CD4-positive, alpha-beta memory T cell (primary cell): ENCODE data around the gene SHROOM3. TPM values are rescaled to one million over a fixed set of nuclear protein-coding genes. Genes with fewer than 3 reads are reported as not detected.
A peak's percentile ranks its signal among the peaks of the same experiment; 100 is the strongest.

Experiments used
- CTCF ChIA-PET: fragments of 350-600 bp; sonication (Branson Sonifier 250); formaldehyde crosslinking; loops from one replicate; lab custom pipeline; 2021; ENCODE audit warnings: inconsistent platforms; ENCODE audit not compliant: partially characterized antibody; lab: Charles Lee
- POLR2A ChIA-PET: fragments of 350-600 bp; sonication (Branson Sonifier 250); formaldehyde crosslinking; loops from one replicate; lab custom pipeline; 2021; ENCODE audit not compliant: partially characterized antibody; lab: Charles Lee
- DNase-seq, 5 donors: peaks; one replicate each; pipeline versions ENCODE4 v3.0.0 to v3.0.0-alpha.2; 2020 to 2022; ENCODE audit warnings: mixed read lengths in 1 of 5
- H3K27ac ChIP-seq: one replicate; pipeline ENCODE4 v1.7.0; 2013; ENCODE audit warnings: low read depth, low read length
- H3K27me3 ChIP-seq: 2 replicates; pipeline ENCODE4 v1.7.0; 2013; ENCODE audit warnings: mild to moderate bottlenecking, low read length, moderate library complexity; ENCODE audit not compliant: insufficient read depth
- H3K36me3 ChIP-seq: 2 replicates; pipeline ENCODE4 v1.7.0; 2013; ENCODE audit warnings: mild to moderate bottlenecking, low read length, moderate library complexity; ENCODE audit not compliant: insufficient read depth
- H3K4me1 ChIP-seq: 2 replicates; pipeline ENCODE4 v1.7.0; 2013; ENCODE audit warnings: mild to moderate bottlenecking, low read length, moderate library complexity; ENCODE audit not compliant: insufficient read depth
- H3K4me3 ChIP-seq, 2 donors: one replicate each; pipeline ENCODE4 v1.7.0; 2013; ENCODE audit warnings: low read length in 2 of 2, mild to moderate bottlenecking in 1 of 2
- H3K9me3 ChIP-seq, 2 donors: one replicate each; pipeline ENCODE4 v1.7.0; 2013; ENCODE audit warnings: low read length in 2 of 2, control low read depth in 1 of 2; ENCODE audit not compliant: control insufficient read depth in 1 of 2
- H3K27ac Mint-ChIP-seq, 7 donors: one replicate each; pipeline ENCODE4 v1.8.0; 2020 to 2021; ENCODE audit warnings: mixed read lengths in 7 of 7, mild to moderate bottlenecking in 6 of 7, inconsistent platforms in 3 of 7, moderate library complexity in 3 of 7
- H3K27me3 Mint-ChIP-seq, 2 donors: one replicate each; pipeline ENCODE4 v1.8.0; 2020 to 2021; ENCODE audit warnings: mixed read lengths in 2 of 2
- H3K36me3 Mint-ChIP-seq, 2 donors: one replicate each; pipeline ENCODE4 v1.8.0; 2020 to 2021; ENCODE audit warnings: mixed read lengths in 2 of 2, inconsistent platforms in 1 of 2, mild to moderate bottlenecking in 1 of 2
- H3K4me1 Mint-ChIP-seq, 4 donors: one replicate each; pipeline ENCODE4 v1.8.0; 2020 to 2021; ENCODE audit warnings: mixed read lengths in 4 of 4, mild to moderate bottlenecking in 1 of 4
- H3K4me3 Mint-ChIP-seq, 8 donors: one replicate each; pipeline ENCODE4 v1.8.0; 2020 to 2021; ENCODE audit warnings: mixed read lengths in 8 of 8, mild to moderate bottlenecking in 7 of 8, moderate library complexity in 6 of 8, inconsistent platforms in 3 of 8
- H3K9me3 Mint-ChIP-seq, 8 donors: one replicate each; pipeline ENCODE4 v1.8.0; 2020 to 2021; ENCODE audit warnings: mixed read lengths in 8 of 8, mild to moderate bottlenecking in 5 of 8, inconsistent platforms in 3 of 8, moderate library complexity in 1 of 8
- intact Hi-C: fragments of 100-400 bp; cut with micrococcal nuclease; formaldehyde crosslinking; loops from one replicate; pipeline ENCODE4 v1.15.1; 2023
- polyA plus RNA-seq, 2 donors: library from polyadenylated mRNA; unstranded; fragments of 300-500 nt; fragmentation: Illumina TruSeq; gene quantifications; one replicate each; pipeline ENCODE4 v1.2.3, GENCODE V29; 2021
- total RNA-seq, 2 experiments: library from RNA; stranded (reverse); gene quantifications; one replicate each; pipeline ENCODE4 v1.2.3, GENCODE V29; 2021

SHROOM3 gene
- total and polyA plus RNA-seq, 4 experiments from 2014 or later: not detected

DNA sequence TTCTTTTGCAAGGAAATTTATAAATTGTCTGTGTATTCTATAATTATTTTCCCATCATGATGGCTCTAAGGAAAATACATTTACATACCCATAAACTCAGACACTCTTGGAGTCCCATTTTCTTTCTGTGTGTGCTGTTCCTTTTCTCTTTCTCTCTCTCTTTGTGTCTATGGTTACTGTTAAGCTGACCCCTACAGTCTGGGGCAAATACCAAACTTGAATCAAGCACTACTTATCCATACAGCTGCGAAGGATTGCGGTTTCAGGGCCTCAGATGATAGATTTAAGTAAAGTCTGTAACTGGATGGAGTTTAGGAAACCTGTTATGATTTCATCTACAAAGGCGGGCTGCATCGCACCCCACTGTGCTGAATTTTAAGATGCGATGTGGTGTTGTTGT is 150.2 kb downstream of the SHROOM3 start:
- no peaks in the 10 kb centered on the region for H3K9me3 ChIP-seq
- Mint-ChIP-seq H3K9me3 (no peaks in the 10 kb centered on the region), H3K27me3 (peaks cover 35 to 50% of the 10 kb centered on the region in 2 donors), H3K36me3 (no peaks in the 10 kb centered on the region), H3K4me1 (peaks cover 0 to 10% (median 8%) of the 10 kb centered on the region in 4 donors), H3K4me3 (peak overlapping the region in 2 of 8 donors; percentile 5 to 65), H3K27ac (no peak overlapping the region)
- ChIA-PET CTCF (no interaction called here), POLR2A (no interaction called here)
- intact Hi-C loops: no loop called here
- H3K4me1 ChIP-seq: no peaks in the 10 kb centered on the region
- H3K36me3 ChIP-seq: no peaks in the 10 kb centered on the region
- no peaks in the 10 kb centered on the region for H3K27me3 ChIP-seq
- no peak overlapping the region for H3K4me3 ChIP-seq
- no peak for DNase-seq
- H3K27ac ChIP-seq: no peak overlapping the region

DNA sequence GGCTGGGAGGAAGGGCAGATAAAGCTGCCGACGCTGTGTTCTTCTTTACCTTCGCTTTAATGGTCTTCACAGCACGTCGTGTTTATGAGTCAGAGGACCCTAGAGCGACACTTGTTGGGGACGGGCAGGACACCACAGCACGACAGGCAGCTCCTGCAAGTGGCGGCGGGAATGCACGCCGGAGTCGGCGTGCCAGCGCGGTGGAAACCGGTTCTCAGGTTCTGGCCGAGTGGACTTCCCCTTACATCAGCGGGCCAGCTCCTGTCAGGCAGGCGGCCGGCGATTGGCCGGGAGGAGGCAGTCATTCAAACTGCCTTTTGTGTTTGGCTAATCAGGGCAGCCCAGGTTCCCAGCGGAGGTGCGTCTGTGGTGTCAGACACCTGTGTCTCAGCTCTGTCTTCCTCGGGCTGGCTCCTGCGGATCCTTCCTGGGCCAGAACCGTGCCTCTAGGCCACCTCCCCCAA is 150.9 kb downstream of the SHROOM3 start:
- no peak overlapping the region for H3K27ac ChIP-seq
- H3K27me3 ChIP-seq: no peaks in the 10 kb centered on the region
- Mint-ChIP-seq H3K27me3 (peaks cover 38 to 54% of the 10 kb centered on the region in 2 donors), H3K27ac (no peak overlapping the region), H3K9me3 (no peaks in the 10 kb centered on the region), H3K4me3 (peak overlapping the region in 7 of 8 donors; percentile 52 to 65 (median 59)), H3K4me1 (peaks cover 0 to 10% (median 8%) of the 10 kb centered on the region in 4 donors), H3K36me3 (no peaks in the 10 kb centered on the region)
- no peaks in the 10 kb centered on the region for H3K9me3 ChIP-seq
- CTCF ChIA-PET: no interaction called here
- intact Hi-C loops: no loop called here
- no peak overlapping the region for H3K4me3 ChIP-seq
- peak in 2 of 5 donors; percentile 1 to 7 for DNase-seq
- no peaks in the 10 kb centered on the region for H3K36me3 ChIP-seq
- no peaks in the 10 kb centered on the region for H3K4me1 ChIP-seq
- POLR2A ChIA-PET: no interaction called here

DNA sequence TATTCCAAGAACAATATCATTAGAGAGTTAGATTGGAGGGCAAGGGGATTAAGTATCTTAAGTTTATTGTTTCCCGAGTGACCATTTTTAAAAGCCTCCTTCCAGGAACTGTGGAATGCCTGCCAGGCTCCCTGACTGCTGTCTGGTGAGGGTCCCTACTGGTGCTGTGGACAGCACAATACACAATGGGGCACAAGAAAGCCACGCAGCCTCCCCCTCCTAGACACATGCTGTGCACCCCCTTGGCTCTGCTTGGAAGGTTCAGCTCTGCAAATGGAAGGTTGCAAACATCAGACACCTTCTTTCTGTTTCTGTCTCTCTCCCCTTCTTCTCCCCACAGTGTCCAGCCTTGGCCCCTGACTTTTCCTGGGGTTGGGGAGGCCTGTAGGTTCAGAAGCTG is 153.2 kb downstream of the SHROOM3 start:
- H3K4me3 ChIP-seq: no peak overlapping the region
- intact Hi-C loops: no loop called here
- no peaks in the 10 kb centered on the region for H3K9me3 ChIP-seq
- Mint-ChIP-seq H3K9me3 (no peaks in the 10 kb centered on the region), H3K36me3 (no peaks in the 10 kb centered on the region), H3K27ac (no peak overlapping the region), H3K4me1 (peaks cover 0 to 10% (median 8%) of the 10 kb centered on the region in 4 donors), H3K4me3 (no peak overlapping the region), H3K27me3 (peaks cover 38 to 41% of the 10 kb centered on the region in 2 donors)
- H3K27me3 ChIP-seq: no peaks in the 10 kb centered on the region
- H3K36me3 ChIP-seq: no peaks in the 10 kb centered on the region
- DNase-seq: no peak
- CTCF ChIA-PET: interaction anchor here (1.0 kb wide), 1 partner anchor 9 kb away, joined by 3 read pairs; no protein-coding TSS in a partner anchor
- no peaks in the 10 kb centered on the region for H3K4me1 ChIP-seq
- H3K27ac ChIP-seq: no peak overlapping the region
- POLR2A ChIA-PET: no interaction called here

DNA sequence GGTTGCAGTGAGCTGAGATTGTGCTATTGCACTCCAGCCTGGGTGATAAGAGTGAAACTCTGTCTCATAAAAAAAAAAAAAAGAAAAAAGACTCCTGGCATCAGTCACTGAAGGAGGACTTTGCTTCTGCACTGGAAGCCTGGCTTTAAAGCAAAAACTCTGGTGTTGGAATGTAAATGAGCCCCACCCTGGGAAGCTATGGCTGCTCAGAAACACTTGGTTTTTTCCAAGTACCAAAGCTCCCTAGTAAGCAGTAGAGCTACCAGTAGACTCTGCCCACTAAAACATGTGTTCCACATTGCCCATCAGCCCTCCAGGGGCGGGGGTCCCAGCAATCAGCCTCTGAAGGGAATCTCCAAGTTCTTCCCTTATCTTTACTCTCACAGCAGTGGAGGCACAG is 154.4 kb downstream of the SHROOM3 start:
- H3K4me3 ChIP-seq: no peak overlapping the region
- Mint-ChIP-seq H3K9me3 (no peaks in the 10 kb centered on the region), H3K4me3 (no peak overlapping the region), H3K27ac (no peak overlapping the region), H3K27me3 (peaks cover 36 to 37% of the 10 kb centered on the region in 2 donors), H3K4me1 (peaks cover 0 to 10% (median 8%) of the 10 kb centered on the region in 4 donors), H3K36me3 (no peaks in the 10 kb centered on the region)
- H3K9me3 ChIP-seq: no peaks in the 10 kb centered on the region
- ChIA-PET CTCF (interaction anchor here (0.9 kb wide), 1 partner anchor 614 kb away, joined by 3 read pairs; no protein-coding TSS in a partner anchor), POLR2A (no interaction called here)
- no peak for DNase-seq
- intact Hi-C loops: no loop called here
- no peaks in the 10 kb centered on the region for H3K27me3 ChIP-seq
- H3K4me1 ChIP-seq: no peaks in the 10 kb centered on the region
- no peak overlapping the region for H3K27ac ChIP-seq
- H3K36me3 ChIP-seq: no peaks in the 10 kb centered on the region

DNA sequence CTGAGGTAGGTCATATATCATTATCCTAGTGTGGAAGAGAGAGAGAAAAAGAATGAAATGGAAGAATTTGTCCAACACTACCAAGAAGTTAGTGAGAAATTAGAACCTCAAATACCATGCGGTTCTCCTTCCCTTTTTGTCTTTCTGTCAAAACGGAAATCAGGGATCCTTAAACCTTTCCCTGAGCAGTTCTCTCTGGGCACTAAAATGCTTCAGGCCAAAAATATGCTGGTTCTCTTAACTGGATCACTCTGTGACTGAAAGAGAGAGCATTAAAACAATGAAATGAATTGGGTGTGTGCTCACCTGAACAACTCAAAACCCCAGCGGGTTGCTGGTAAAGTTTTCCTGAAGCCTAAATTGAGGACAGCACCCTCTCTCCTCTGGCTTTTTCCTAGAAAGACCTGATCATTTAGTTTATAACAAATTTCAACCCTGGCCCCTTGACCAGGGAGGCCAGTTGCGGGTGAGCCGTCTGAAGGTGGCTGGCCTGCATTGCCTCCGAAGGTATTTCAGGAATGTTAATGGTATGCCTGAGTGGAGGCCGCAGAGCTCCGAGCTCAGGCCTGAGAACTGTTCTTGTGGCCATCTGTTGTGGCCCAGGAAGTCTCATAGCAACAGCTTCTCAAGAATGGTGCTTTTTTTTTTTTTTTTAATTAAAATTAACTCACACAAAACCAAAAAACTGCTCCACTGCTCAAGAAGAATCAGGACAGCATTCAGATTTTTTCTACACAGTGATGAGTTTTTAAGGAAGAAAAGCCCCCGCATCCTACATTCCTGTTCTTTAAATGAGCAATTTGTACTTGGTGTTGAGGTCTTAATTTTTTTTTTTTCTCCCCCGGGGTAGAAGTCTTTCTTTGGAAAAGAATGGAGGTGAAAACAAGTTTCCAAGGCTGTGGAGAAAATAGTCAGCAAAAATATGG is 155.1 kb downstream of the SHROOM3 start:
- intact Hi-C loops: no loop called here

DNA sequence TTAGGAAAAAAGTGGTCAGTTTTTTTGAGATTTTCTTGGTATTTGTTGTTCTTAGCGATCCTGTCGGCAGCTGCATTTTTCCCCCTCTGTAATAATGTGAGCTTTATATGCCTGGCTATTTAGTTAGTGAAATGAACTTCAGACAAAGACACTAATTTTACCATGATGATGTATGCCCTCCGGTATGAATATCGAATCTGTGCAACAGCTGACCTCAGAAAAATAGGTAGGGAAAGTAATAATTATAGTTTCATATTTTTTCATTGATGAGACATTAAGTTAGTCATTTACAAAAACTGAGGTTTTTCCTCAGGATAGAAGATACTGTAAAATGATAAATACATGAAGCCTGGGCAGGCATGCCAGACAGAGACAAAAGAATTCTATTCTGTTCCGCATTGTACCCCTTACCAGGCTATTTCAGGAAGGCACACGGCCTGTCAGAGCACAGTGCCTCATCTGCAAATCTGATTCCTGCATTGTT is 155.8 kb downstream of the SHROOM3 start:
- Histone ChIP-seq H3K36me3 (no peaks in the 10 kb centered on the region), H3K27ac (no peak overlapping the region), H3K4me3 (no peak overlapping the region), H3K4me1 (no peaks in the 10 kb centered on the region), H3K27me3 (no peaks in the 10 kb centered on the region), H3K9me3 (no peaks in the 10 kb centered on the region)
- POLR2A ChIA-PET: no interaction called here
- Mint-ChIP-seq H3K9me3 (no peaks in the 10 kb centered on the region), H3K36me3 (no peaks in the 10 kb centered on the region), H3K4me1 (peaks cover 0 to 6% (median 3%) of the 10 kb centered on the region in 4 donors), H3K4me3 (no peak overlapping the region), H3K27ac (no peak overlapping the region), H3K27me3 (peaks cover 25 to 29% of the 10 kb centered on the region in 2 donors)
- CTCF ChIA-PET: no interaction called here
- DNase-seq: no peak
- intact Hi-C loops: no loop called here

More for the DNA sequence above, 155.1 kb downstream of the SHROOM3 start:
- peaks cover 0 to 10% (median 8%) of the 10 kb centered on the region in 4 donors for H3K4me1 Mint-ChIP-seq
- peaks cover 30 to 35% of the 10 kb centered on the region in 2 donors for H3K27me3 Mint-ChIP-seq
- no peak overlapping the region for H3K27ac ChIP-seq
- no peaks in the 10 kb centered on the region for H3K36me3 Mint-ChIP-seq
- no peak overlapping the region for H3K27ac Mint-ChIP-seq
- H3K27me3 ChIP-seq: no peaks in the 10 kb centered on the region
- H3K4me1 ChIP-seq: no peaks in the 10 kb centered on the region
- no peak overlapping the region for H3K4me3 Mint-ChIP-seq
- H3K4me3 ChIP-seq: no peak overlapping the region
- ChIA-PET POLR2A (no interaction called here), CTCF (no interaction called here)
- DNase-seq: no peak
- H3K9me3 Mint-ChIP-seq: no peaks in the 10 kb centered on the region
- no peaks in the 10 kb centered on the region for H3K36me3 ChIP-seq
- H3K9me3 ChIP-seq: no peaks in the 10 kb centered on the region

DNA sequence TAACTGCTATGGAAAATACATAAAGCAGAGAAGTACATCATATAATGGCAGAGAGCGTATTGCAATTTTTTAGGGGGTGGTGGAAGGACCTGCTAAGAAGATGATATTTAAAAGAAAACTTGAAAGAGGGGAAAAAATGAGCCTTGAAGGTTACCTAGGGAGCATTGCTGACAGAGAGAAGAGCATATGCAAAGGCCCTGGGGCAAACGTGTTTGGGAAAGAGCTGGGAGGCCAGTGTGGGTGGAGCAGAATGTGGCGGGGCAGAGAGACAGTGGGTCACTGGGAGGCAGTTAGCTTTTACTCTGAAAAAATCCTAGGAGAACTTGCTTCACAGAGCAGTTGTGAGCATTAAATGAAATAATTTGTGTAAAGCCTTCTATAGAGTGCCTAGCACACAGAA is 157.0 kb downstream of the SHROOM3 start:
- intact Hi-C loops: no loop called here
- Mint-ChIP-seq H3K27me3 (peaks cover 19 to 20% of the 10 kb centered on the region in 2 donors), H3K36me3 (no peaks in the 10 kb centered on the region), H3K27ac (no peak overlapping the region), H3K9me3 (no peaks in the 10 kb centered on the region), H3K4me3 (no peak overlapping the region), H3K4me1 (no peaks in the 10 kb centered on the region)
- no peaks in the 10 kb centered on the region for H3K4me1 ChIP-seq
- no peaks in the 10 kb centered on the region for H3K9me3 ChIP-seq
- no peak overlapping the region for H3K27ac ChIP-seq
- H3K27me3 ChIP-seq: no peaks in the 10 kb centered on the region
- DNase-seq: no peak
- POLR2A ChIA-PET: no interaction called here
- CTCF ChIA-PET: no interaction called here
- H3K36me3 ChIP-seq: no peaks in the 10 kb centered on the region
- no peak overlapping the region for H3K4me3 ChIP-seq
